Measurements from ENCODE around the gene TGFBR1.

- TF ChIP-seq EZH2 (optimal IDR thresholded peaks at IDR 0.05; ENCODE audit: low read depth, low read length) (no peak), CTCF (IDR thresholded peaks at IDR 0.05; ENCODE audit: low read length) (no peak)
Measured at GRCh38 chr9:99096409-99096808, 8.5 kb upstream of the TGFBR1 start.

All from MM.1S (cell line).